Measurements from ENCODE around the gene ZNF865. TPM values are rescaled to one million over a fixed set of nuclear protein-coding genes. Genes with fewer than 3 reads are reported as not detected.

The ZNF865 gene
- polyA plus RNA-seq, 1 donor (not counting 4 experiments of a cell fraction or from before 2014, with no cell fraction given) = 1.1 TPM

GRCh38 chr19:55623561-55623960 is 18.1 kb downstream of the ZNF865 start:
- Histone ChIP-seq H3K9ac (ENCODE audit: control insufficient read depth, extremely low read depth, insufficient read depth, low read length) (no peak overlapping the region), H3K9me3 (ENCODE audit: control insufficient read depth, low read depth, low read length) (no peaks in the 10 kb centered on the region), H2AFZ (ENCODE audit: control insufficient read depth, low read length) (no peak overlapping the region), H3K79me2 (ENCODE audit: control insufficient read depth, insufficient read depth, low read length) (no peaks in the 10 kb centered on the region), H3K4me3 (ENCODE audit: control insufficient read depth in 2 of 3, extremely low read depth in 1 of 3, insufficient read depth in 2 of 3, low read depth in 1 of 3, low read length in 3 of 3) (peak overlapping the region in 2 of 3 experiments; percentile 42 to 51), H3K4me2 (ENCODE audit: control insufficient read depth, extremely low read depth, insufficient read depth, low read depth, low read length) (peak overlapping the region; percentile 76), H4K20me1 (ENCODE audit: control insufficient read depth, extremely low read depth, insufficient read depth, low read length) (peaks cover 3% of the 10 kb centered on the region), H3K27me3 (ENCODE audit: control insufficient read depth, extremely low read depth, insufficient read depth, low read length) (no peaks in the 10 kb centered on the region), H3K4me1 (ENCODE audit: control insufficient read depth, extremely low read depth, insufficient read depth, low read length) (peaks cover 13% of the 10 kb centered on the region), H3K36me3 (ENCODE audit: control insufficient read depth in 2 of 2, extremely low read depth in 1 of 2, insufficient read depth in 2 of 2, low read length in 2 of 2) (peaks cover 0 to 2% of the 10 kb centered on the region in 2 experiments), H3K27ac (ENCODE audit: control insufficient read depth, insufficient read depth, low read length) (no peak overlapping the region), H3K9me1 (ENCODE audit: control insufficient read depth, extremely low read depth, insufficient read depth, low read length) (no peaks in the 10 kb centered on the region)
- TF ChIP-seq EZH2 (IDR thresholded peaks at IDR 0.05; ENCODE audit: low read length) = no peak
- TF ChIP-seq CTCF (optimal IDR thresholded peaks at IDR 0.05 in 1 of 3, IDR thresholded peaks at IDR 0.05 in 1 of 3, conservative IDR thresholded peaks at IDR 0.05 in 1 of 3; ENCODE audit: extremely low read depth in 1 of 3, insufficient read depth in 2 of 3, low read length in 3 of 3) = no peak
- dilution Hi-C loops (cut with MboI; ENCODE audit: extremely low pct_ligation_motif_present, low sequenced_read_pairs) = no loop called here
- FAIRE-seq (no peak), DNase-seq (ENCODE audit: low read depth, low spot score) (no peak)

- H3K36me3 ChIP-seq (ENCODE audit: control insufficient read depth in 2 of 2, extremely low read depth in 1 of 2, insufficient read depth in 2 of 2, low read length in 2 of 2) = peaks cover 0 to 2% of the 10 kb centered on the region in 2 experiments
- peak within 1 kb of the TSS; percentile 98 for H2AFZ ChIP-seq (ENCODE audit: control insufficient read depth, low read length)
- dilution Hi-C loops (cut with MboI; ENCODE audit: extremely low pct_ligation_motif_present, low sequenced_read_pairs) = no loop called here
- TF ChIP-seq EZH2 (IDR thresholded peaks at IDR 0.05; ENCODE audit: low read length) = no peak
- no peak for TF ChIP-seq CTCF (optimal IDR thresholded peaks at IDR 0.05 in 1 of 3, IDR thresholded peaks at IDR 0.05 in 1 of 3, conservative IDR thresholded peaks at IDR 0.05 in 1 of 3; ENCODE audit: extremely low read depth in 1 of 3, insufficient read depth in 2 of 3, low read length in 3 of 3)
- DNase-seq (ENCODE audit: low read depth, low spot score) = peak; percentile 81
- H3K27me3 ChIP-seq (ENCODE audit: control insufficient read depth, extremely low read depth, insufficient read depth, low read length) = no peaks in the 10 kb centered on the region
- peaks cover 3% of the 10 kb centered on the region for H4K20me1 ChIP-seq (ENCODE audit: control insufficient read depth, extremely low read depth, insufficient read depth, low read length)
- peak within 1 kb of the TSS; percentile 96 for H3K4me2 ChIP-seq (ENCODE audit: control insufficient read depth, extremely low read depth, insufficient read depth, low read depth, low read length)
- no peaks in the 10 kb centered on the region for H3K9me1 ChIP-seq (ENCODE audit: control insufficient read depth, extremely low read depth, insufficient read depth, low read length)
- no peak for FAIRE-seq
- H3K9me3 ChIP-seq (ENCODE audit: control insufficient read depth, low read depth, low read length) = no peaks in the 10 kb centered on the region
- peak within 1 kb of the TSS; percentile 75 for H3K27ac ChIP-seq (ENCODE audit: control insufficient read depth, insufficient read depth, low read length)
- peak within 1 kb of the TSS; percentile 62 to 80 (median 65) for H3K4me3 ChIP-seq (ENCODE audit: control insufficient read depth in 2 of 3, extremely low read depth in 1 of 3, insufficient read depth in 2 of 3, low read depth in 1 of 3, low read length in 3 of 3)
- peak within 1 kb of the TSS; percentile 72 for H3K9ac ChIP-seq (ENCODE audit: control insufficient read depth, extremely low read depth, insufficient read depth, low read length)
- peaks cover 13% of the 10 kb centered on the region for H3K4me1 ChIP-seq (ENCODE audit: control insufficient read depth, extremely low read depth, insufficient read depth, low read length)
- H3K79me2 ChIP-seq (ENCODE audit: control insufficient read depth, insufficient read depth, low read length) = no peaks in the 10 kb centered on the region
These were observed 18.9 kb downstream of the ZNF865 start, which contains the start of gene ZNF784 for GRCh38 chr19:55624109-55625003. Gene ZNF784 (minus strand): TSS chr19:55624566. CDS start chr19:55624561, 5 bp downstream.
